Endothelial cell (in vitro differentiated cells): ENCODE measurements around the gene VAC14. TPM values are rescaled to one million over a fixed set of nuclear protein-coding genes. Genes with fewer than 3 reads are reported as not detected.

ENCODE experiments used
- DNase-seq: peaks from one replicate; pipeline ENCODE4 v3.0.0; 2021; ENCODE audit warnings: low spot score
- H3K27ac Mint-ChIP-seq: one replicate; pipeline ENCODE4 v1.8.0; 2021; ENCODE audit warnings: mixed read lengths, inconsistent platforms; ENCODE audit not compliant: unreplicated experiment
- H3K27me3 Mint-ChIP-seq: one replicate; pipeline ENCODE4 v1.8.0; 2021; ENCODE audit warnings: mild to moderate bottlenecking, moderate library complexity, mixed read lengths, inconsistent platforms; ENCODE audit not compliant: unreplicated experiment
- H3K36me3 Mint-ChIP-seq: one replicate; pipeline ENCODE4 v1.8.0; 2021; ENCODE audit warnings: mild to moderate bottlenecking, low read depth, mixed read lengths, inconsistent platforms; ENCODE audit not compliant: unreplicated experiment
- H3K4me1 Mint-ChIP-seq: one replicate; pipeline ENCODE4 v1.8.0; 2021; ENCODE audit warnings: mild to moderate bottlenecking, mixed read lengths, inconsistent platforms; ENCODE audit not compliant: unreplicated experiment
- H3K4me3 Mint-ChIP-seq: one replicate; pipeline ENCODE4 v1.8.0; 2021; ENCODE audit warnings: mild to moderate bottlenecking, mixed read lengths, inconsistent platforms; ENCODE audit not compliant: unreplicated experiment
- H3K9me3 Mint-ChIP-seq: one replicate; pipeline ENCODE4 v1.8.0; 2021; ENCODE audit warnings: mixed read lengths, inconsistent platforms; ENCODE audit not compliant: unreplicated experiment
- total RNA-seq: library from RNA; stranded (reverse); fragmentation: NEBNext Ultra II Directional; extraction: Animal tissue kit (Norgen Biotek cat#: 25700); gene quantifications from one replicate; pipeline ENCODE4 v1.2.1, GENCODE V29; 2021; ENCODE audit not compliant: unreplicated experiment
- TF ChIP-seq, protein P1 (sequence below): fragments of 200-600 bp; sonication (generic); IDR thresholded peaks from one replicate; pipeline ENCODE4 v1.5.0; 2021; ENCODE audit warnings: antibody characterized with exemption; ENCODE audit not compliant: unreplicated experiment

VAC14 gene
- total RNA-seq, 1 donor from 2014 or later, result 35.6 TPM

GRCh38 chr16:70764632-70765031 lies 36.3 kb downstream of the VAC14 start:
- no peak for DNase-seq
- H3K36me3 Mint-ChIP-seq, result peaks cover 15% of the 10 kb centered on the region
- H3K4me3 Mint-ChIP-seq, result no peak overlapping the region
- H3K27ac Mint-ChIP-seq, result no peak overlapping the region
- H3K27me3 Mint-ChIP-seq, result peaks cover 5% of the 10 kb centered on the region
- no peaks in the 10 kb centered on the region for H3K9me3 Mint-ChIP-seq
- TF ChIP-seq, protein P1, sequence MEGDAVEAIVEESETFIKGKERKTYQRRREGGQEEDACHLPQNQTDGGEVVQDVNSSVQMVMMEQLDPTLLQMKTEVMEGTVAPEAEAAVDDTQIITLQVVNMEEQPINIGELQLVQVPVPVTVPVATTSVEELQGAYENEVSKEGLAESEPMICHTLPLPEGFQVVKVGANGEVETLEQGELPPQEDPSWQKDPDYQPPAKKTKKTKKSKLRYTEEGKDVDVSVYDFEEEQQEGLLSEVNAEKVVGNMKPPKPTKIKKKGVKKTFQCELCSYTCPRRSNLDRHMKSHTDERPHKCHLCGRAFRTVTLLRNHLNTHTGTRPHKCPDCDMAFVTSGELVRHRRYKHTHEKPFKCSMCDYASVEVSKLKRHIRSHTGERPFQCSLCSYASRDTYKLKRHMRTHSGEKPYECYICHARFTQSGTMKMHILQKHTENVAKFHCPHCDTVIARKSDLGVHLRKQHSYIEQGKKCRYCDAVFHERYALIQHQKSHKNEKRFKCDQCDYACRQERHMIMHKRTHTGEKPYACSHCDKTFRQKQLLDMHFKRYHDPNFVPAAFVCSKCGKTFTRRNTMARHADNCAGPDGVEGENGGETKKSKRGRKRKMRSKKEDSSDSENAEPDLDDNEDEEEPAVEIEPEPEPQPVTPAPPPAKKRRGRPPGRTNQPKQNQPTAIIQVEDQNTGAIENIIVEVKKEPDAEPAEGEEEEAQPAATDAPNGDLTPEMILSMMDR, result no peak
- H3K4me1 Mint-ChIP-seq, result no peaks in the 10 kb centered on the region

GRCh38 chr16:70760221-70760620 lies 40.7 kb downstream of the VAC14 start:
- H3K27me3 Mint-ChIP-seq, result peaks cover 2% of the 10 kb centered on the region
- H3K27ac Mint-ChIP-seq, result no peak overlapping the region
- no peak overlapping the region for H3K4me3 Mint-ChIP-seq
- TF ChIP-seq, protein P1, result no peak
- no peak for DNase-seq
- no peaks in the 10 kb centered on the region for H3K4me1 Mint-ChIP-seq
- H3K9me3 Mint-ChIP-seq, result no peaks in the 10 kb centered on the region
- H3K36me3 Mint-ChIP-seq, result peaks cover 27% of the 10 kb centered on the region

DNA sequence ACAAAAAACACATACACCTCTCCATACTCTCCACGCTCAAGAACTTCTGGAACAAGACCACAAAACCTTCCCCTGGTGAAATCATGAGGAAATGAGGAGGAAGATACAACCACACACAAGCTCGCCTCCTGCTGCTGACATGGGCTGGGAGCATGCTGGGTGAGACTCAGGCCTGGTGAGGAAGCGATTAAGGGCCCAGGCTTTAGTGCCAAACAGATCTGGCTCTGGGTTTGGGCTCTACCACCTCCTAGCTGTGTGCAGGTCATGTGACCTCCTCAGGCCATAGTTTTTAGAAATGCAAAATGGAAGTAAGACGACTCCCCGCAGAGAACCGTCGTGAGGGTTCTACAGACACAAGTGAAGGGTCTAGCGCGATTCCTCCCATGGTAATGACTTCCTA lies 41.3 kb downstream of the VAC14 start:
- H3K4me1 Mint-ChIP-seq, result no peaks in the 10 kb centered on the region
- H3K27ac Mint-ChIP-seq, result no peak overlapping the region
- H3K27me3 Mint-ChIP-seq, result peaks cover 2% of the 10 kb centered on the region
- no peaks in the 10 kb centered on the region for H3K9me3 Mint-ChIP-seq
- peaks cover 30% of the 10 kb centered on the region for H3K36me3 Mint-ChIP-seq
- TF ChIP-seq, protein P1, result no peak
- DNase-seq, result no peak
- no peak overlapping the region for H3K4me3 Mint-ChIP-seq

DNA sequence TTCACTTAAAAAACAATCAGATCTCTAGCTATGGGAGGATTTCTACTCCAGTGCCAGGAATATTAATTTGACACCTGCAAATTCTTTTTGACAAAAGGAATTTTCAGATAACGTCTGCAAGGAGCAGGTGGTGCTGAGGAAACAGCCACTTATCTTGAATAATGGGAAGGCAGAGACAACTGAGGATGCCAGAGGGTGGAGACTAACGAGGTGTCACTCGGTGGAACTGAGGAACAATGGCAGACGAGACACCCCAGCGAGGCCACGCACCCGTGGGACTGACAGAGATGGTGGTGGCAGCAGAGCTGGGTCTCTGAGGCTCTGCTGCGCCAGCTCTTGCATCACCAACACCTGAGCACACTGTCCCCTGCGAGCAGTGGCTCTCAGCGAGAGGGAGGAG lies 42.2 kb downstream of the VAC14 start:
- H3K27ac Mint-ChIP-seq, result peak overlapping the region; percentile 4
- H3K9me3 Mint-ChIP-seq, result no peaks in the 10 kb centered on the region
- peak overlapping the region; percentile 42 for H3K4me3 Mint-ChIP-seq
- TF ChIP-seq, protein P1, result no peak
- no peaks in the 10 kb centered on the region for H3K4me1 Mint-ChIP-seq
- DNase-seq, result no peak
- peaks cover 4% of the 10 kb centered on the region for H3K27me3 Mint-ChIP-seq
- H3K36me3 Mint-ChIP-seq, result peaks cover 23% of the 10 kb centered on the region

DNA sequence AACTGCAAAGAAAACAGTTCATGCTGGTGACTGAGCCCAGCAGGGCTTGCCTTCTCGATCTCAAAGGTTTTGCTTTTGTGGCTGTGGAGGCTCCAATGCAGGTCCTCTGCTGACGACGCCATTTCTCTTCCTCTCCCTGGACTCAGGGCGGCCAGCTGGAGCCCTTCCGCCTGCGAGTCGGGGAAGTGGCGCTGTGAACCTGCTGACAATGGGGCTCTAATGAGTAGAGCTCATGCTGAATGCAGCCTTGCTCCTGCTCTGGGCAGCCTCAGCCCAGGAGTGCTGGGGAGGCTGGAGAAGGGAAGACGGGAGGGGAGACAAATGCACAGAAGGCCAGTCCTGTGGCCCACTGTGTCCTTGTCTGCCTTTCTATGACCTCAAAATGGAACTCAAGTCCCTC lies 43.8 kb downstream of the VAC14 start:
- H3K27me3 Mint-ChIP-seq, result peaks cover 2% of the 10 kb centered on the region

More for the DNA sequence above, 43.8 kb downstream of the VAC14 start:
- TF ChIP-seq, protein P1, result no peak
- no peak for DNase-seq
- Mint-ChIP-seq H3K27ac (no peak overlapping the region), H3K9me3 (no peaks in the 10 kb centered on the region), H3K4me3 (no peak overlapping the region), H3K36me3 (peaks cover 26% of the 10 kb centered on the region), H3K4me1 (no peaks in the 10 kb centered on the region)
